Endothelial cell of umbilical vein (primary cell): ENCODE results near the gene SARS1. TPM values are rescaled to one million over a fixed set of nuclear protein-coding genes. Genes with fewer than 3 reads are reported as not detected.

Source experiments
- BruUV-seq: library from RNA; stranded (reverse); fragments of 400-500 nt; replicated peaks from 2 replicates; lab custom pipeline; 2021; lab: Mats Ljungman, UMichigan
- CTCF ChIA-PET: fragments of 300-600, 350-600 bp; sonication (Branson Sonifier 250); formaldehyde crosslinking; loops from one replicate; lab custom pipeline; 2021; ENCODE audit warnings: antibody characterized with exemption, inconsistent platforms; lab: Charles Lee
- POLR2A ChIA-PET: fragments of 300-600, 350-600 bp; sonication (Branson Sonifier 250); formaldehyde crosslinking; loops from one replicate; lab custom pipeline; 2021; ENCODE audit warnings: antibody characterized with exemption, inconsistent platforms; lab: Charles Lee
- DNase-seq: peaks from one replicate; pipeline ENCODE4 v3.0.0-alpha.2; 2011; ENCODE audit warnings: low read depth, low spot score
- FAIRE-seq: peaks from 2 replicates; lab custom pipeline; 2011; peaks lifted over from hg19 to GRCh38; lab: Jason Lieb, UNC
- H2AFZ ChIP-seq: 2 replicates; pipeline ENCODE4 v1.6.0; 2012; ENCODE audit warnings: low read depth, low read length, control low read depth, inconsistent platforms
- H3K27ac ChIP-seq: 2 replicates; pipeline ENCODE4 v1.5.1; 2011; ENCODE audit warnings: low read depth, mild to moderate bottlenecking, control low read depth, low read length, moderate library complexity; ENCODE audit not compliant: insufficient read depth
- H3K27me3 ChIP-seq, 2 experiments: 2 replicates each; pipeline versions ENCODE4 v1.6.0 to v1.6.1; 2011; ENCODE audit warnings: low read length in 2 of 2, mixed read lengths in 1 of 2; ENCODE audit not compliant: control insufficient read depth in 2 of 2, insufficient read depth in 2 of 2
- H3K36me3 ChIP-seq, 2 experiments: 2 replicates in 1 of 2; 3 replicates in 1 of 2; pipeline ENCODE4 v1.5.1; 2011; ENCODE audit warnings: low read length in 2 of 2, mild to moderate bottlenecking in 1 of 2, moderate library complexity in 1 of 2; ENCODE audit not compliant: control insufficient read depth in 2 of 2, insufficient read depth in 2 of 2; ENCODE audit errors: extremely low read depth in 1 of 2
- H3K4me1 ChIP-seq: 3 replicates; pipeline ENCODE4 v1.5.1; 2011; ENCODE audit warnings: mild to moderate bottlenecking, low read length; ENCODE audit not compliant: control insufficient read depth, insufficient read depth; ENCODE audit errors: extremely low read depth
- H3K4me2 ChIP-seq: 2 replicates; pipeline ENCODE4 v1.6.1; 2011; ENCODE audit warnings: low read length, control low read depth, mixed read lengths; ENCODE audit not compliant: insufficient read depth
- H3K4me3 ChIP-seq, 3 experiments: fragments of 200-600 bp in 1 of 3; sonication (generic), shearing (Covaris generic) in 1 of 3; replicated peaks in 1 of 3; 2 replicates each; pipeline ENCODE4 v1.5.1; 2011 to 2016; ENCODE audit warnings: control low read depth in 3 of 3, low read length in 3 of 3, mild to moderate bottlenecking in 2 of 3, inconsistent platforms in 1 of 3, low read depth in 1 of 3, moderate library complexity in 1 of 3; ENCODE audit not compliant: insufficient read depth in 1 of 3
- H3K79me2 ChIP-seq: 2 replicates; pipeline ENCODE4 v1.6.0; 2012; ENCODE audit warnings: low read length, inconsistent platforms; ENCODE audit not compliant: control insufficient read depth, insufficient read depth
- H3K9ac ChIP-seq: replicated peaks from 2 replicates; pipeline ENCODE3; 2011; ENCODE audit warnings: low read length, control low read depth; ENCODE audit not compliant: insufficient read depth; ENCODE audit errors: extremely low read depth
- H3K9me1 ChIP-seq: replicated peaks from 3 replicates; pipeline ENCODE4 v1.6.0; 2011; ENCODE audit warnings: mild to moderate bottlenecking, low read length; ENCODE audit not compliant: control insufficient read depth, insufficient read depth; ENCODE audit errors: extremely low read depth
- H3K9me3 ChIP-seq: replicated peaks from 2 replicates; pipeline ENCODE4 v1.5.1; 2012; ENCODE audit warnings: low read length, inconsistent platforms; ENCODE audit not compliant: control insufficient read depth, insufficient read depth
- H4K20me1 ChIP-seq: replicated peaks from 2 replicates; pipeline ENCODE3; 2011; ENCODE audit warnings: mild to moderate bottlenecking, low read length; ENCODE audit not compliant: control insufficient read depth, insufficient read depth; ENCODE audit errors: extremely low read depth
- CTCF ChIP-seq, 2 donors: IDR thresholded peaks; 1 replicate in 1 of 2; 2 replicates in 1 of 2; pipeline ENCODE4 v1.5.1; 2011; ENCODE audit warnings: low read length in 2 of 2, mild to moderate bottlenecking in 2 of 2, moderate library complexity in 2 of 2, control low read depth in 1 of 2, inconsistent platforms in 1 of 2, low read depth in 1 of 2; ENCODE audit not compliant: insufficient read depth in 1 of 2; ENCODE audit errors: extremely low read depth in 1 of 2
- EZH2 ChIP-seq: IDR thresholded peaks from 2 replicates; pipeline ENCODE4 v1.6.1; 2012; ENCODE audit warnings: borderline replicate concordance, low read depth, mild to moderate bottlenecking, moderate library complexity, low read length, inconsistent platforms; ENCODE audit not compliant: severe bottlenecking
- FOS ChIP-seq: IDR thresholded peaks from 2 replicates; pipeline ENCODE4 v1.6.1; 2011; ENCODE audit warnings: mild to moderate bottlenecking, low read length, moderate library complexity, borderline replicate concordance; ENCODE audit not compliant: insufficient read depth
- GATA2 ChIP-seq: IDR thresholded peaks from 2 replicates; pipeline ENCODE4 v1.7.0; 2011; ENCODE audit warnings: low read depth, mild to moderate bottlenecking, moderate library complexity, mixed read lengths, low read length; ENCODE audit not compliant: insufficient read length, insufficient read depth
- JUN ChIP-seq: IDR thresholded peaks from 2 replicates; pipeline ENCODE4 v1.6.1; 2011; ENCODE audit warnings: borderline replicate concordance, low read depth; ENCODE audit not compliant: insufficient read length, insufficient read depth
- MAX ChIP-seq: IDR thresholded peaks from 2 replicates; pipeline ENCODE4 v1.6.1; 2011; ENCODE audit not compliant: insufficient read depth, insufficient read length
- MYC ChIP-seq: IDR thresholded peaks from one replicate; pipeline ENCODE4 v1.6.1; 2011; ENCODE audit warnings: mild to moderate bottlenecking, low read depth, low read length
- POLR2A ChIP-seq: IDR thresholded peaks from 2 replicates; pipeline ENCODE4 v1.6.1; 2012; ENCODE audit warnings: low read depth, mild to moderate bottlenecking, control low read depth, low read length
- POLR2AphosphoS5 ChIP-seq: IDR thresholded peaks from 2 replicates; pipeline ENCODE4 v1.6.1; 2012; ENCODE audit warnings: low read depth, mild to moderate bottlenecking, control low read depth, low read length, moderate library complexity; ENCODE audit not compliant: insufficient read depth
- dilution Hi-C: fragments of 300-500 bp; cut with MboI; formaldehyde crosslinking; loops from one replicate; pipeline ENCODE4 v1.15.0; 2019; ENCODE audit warnings: low sequenced_read_pairs; ENCODE audit not compliant: extremely low pct_ligation_motif_present
- intact Hi-C: fragments of 100-400 bp; cut with micrococcal nuclease; formaldehyde crosslinking; loops from one replicate; pipeline ENCODE4 v1.10.0; 2022
- polyA plus RNA-seq, 4 experiments: library from polyadenylated mRNA; depleted of rRNA in 3 of 4; stranded (reverse) in 3 of 4; unstranded in 1 of 4; fragments of >200 nt; gene quantifications; 2 replicates each; pipeline versions ENCODE4 v1.2.1 to v1.2.3, GENCODE V29; 2011 to 2012; ENCODE audit warnings: missing spikeins in 1 of 4
- total RNA-seq: library from RNA; stranded (reverse); gene quantifications from 2 replicates; pipeline ENCODE4 v1.2.3, GENCODE V29; 2021

The SARS1 gene
- total and polyA plus RNA-seq, 2 donors (not counting 3 experiments of a cell fraction or from before 2014, with no cell fraction given), result 110 to 178 TPM

GRCh38 chr1:109210058-109210457, 3.7 kb upstream of the SARS1 start:
- no TSS peak for BruUV-seq
- TF ChIP-seq GATA2 (no peak), MAX (no peak), POLR2A (no peak), MYC (no peak), CTCF (IDR thresholded peaks at IDR 0.05; ENCODE audit: extremely low read depth in 1 of 2, insufficient read depth in 1 of 2, low read depth in 1 of 2, low read length in 2 of 2) (no peak), POLR2AphosphoS5 (no peak), EZH2 (no peak), JUN (no peak), FOS (no peak)
- CTCF ChIA-PET, result interaction anchor here (0.8 kb wide), 1 partner anchor 9 kb away, joined by 7 read pairs; no protein-coding TSS in a partner anchor

More at GRCh38 chr1:109210058-109210457, 3.7 kb upstream of the SARS1 start:
- Histone ChIP-seq H3K9me1 (no peaks in the 10 kb centered on the region), H3K27me3 (peaks cover 0 to 2% of the 10 kb centered on the region in 2 experiments), H3K27ac (no peak overlapping the region), H3K36me3 (no peaks in the 10 kb centered on the region), H3K9ac (no peak overlapping the region), H3K4me2 (no peak overlapping the region), H3K79me2 (peaks cover 12% of the 10 kb centered on the region), H3K4me3 (no peak overlapping the region), H3K9me3 (no peaks in the 10 kb centered on the region), H3K4me1 (peaks cover 8% of the 10 kb centered on the region), H4K20me1 (no peaks in the 10 kb centered on the region), H2AFZ (no peak overlapping the region)
- intact Hi-C loops (no loop called here), dilution Hi-C loops (no loop called here)
- DNase-seq, result no peak
- POLR2A ChIA-PET, result interaction anchor here (0.5 kb wide), 1 partner anchor 134 kb away, joined by 8 read pairs; the partner anchor contains the start of gene TAF13
- FAIRE-seq, result no peak
